ENCODE data around the gene EXO5. TPM values are rescaled to one million over a fixed set of nuclear protein-coding genes. Genes with fewer than 3 reads are reported as not detected.
A peak's percentile ranks its signal among the peaks of the same experiment; 100 is the strongest.

Gene EXO5
- total and polyA plus RNA-seq, 2 of the 13 experiments (the other 11 are each of a cell fraction or from before 2014, with no cell fraction given), result 9.9 to 20.5 TPM

DNA sequence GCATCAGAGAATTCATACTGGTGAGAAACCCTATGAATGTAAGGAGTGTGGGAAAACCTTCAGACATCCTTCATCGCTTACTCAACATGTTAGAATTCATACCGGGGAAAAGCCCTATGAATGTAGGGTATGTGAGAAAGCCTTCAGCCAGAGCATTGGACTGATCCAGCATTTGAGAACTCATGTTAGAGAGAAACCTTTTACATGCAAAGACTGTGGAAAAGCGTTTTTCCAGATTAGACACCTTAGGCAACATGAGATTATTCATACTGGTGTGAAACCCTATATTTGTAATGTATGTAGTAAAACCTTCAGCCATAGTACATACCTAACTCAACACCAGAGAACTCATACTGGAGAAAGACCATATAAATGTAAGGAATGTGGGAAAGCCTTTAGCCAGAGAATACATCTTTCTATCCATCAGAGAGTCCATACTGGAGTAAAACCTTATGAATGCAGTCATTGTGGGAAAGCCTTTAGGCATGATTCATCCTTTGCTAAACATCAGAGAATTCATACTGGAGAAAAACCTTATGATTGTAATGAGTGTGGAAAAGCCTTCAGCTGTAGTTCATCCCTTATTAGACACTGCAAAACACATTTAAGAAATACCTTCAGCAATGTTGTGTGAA is 45.5 kb upstream of the EXO5 start:
- POLR2A ChIA-PET, result no interaction called here

More for the DNA sequence above, 45.5 kb upstream of the EXO5 start:
- H3K27me3 ChIP-seq (ENCODE audit: control insufficient read depth in 1 of 2, insufficient read depth in 2 of 2, low read length in 2 of 2), result no peaks in the 10 kb centered on the region
- no peak overlapping the region for H3K9ac ChIP-seq (ENCODE audit: insufficient read depth, low read depth, low read length)
- H3K4me1 ChIP-seq (ENCODE audit: insufficient read depth, low read length), result no peaks in the 10 kb centered on the region
- no peak overlapping the region for H3K4me2 ChIP-seq (ENCODE audit: low read depth, low read length)
- H3K4me3 ChIP-seq (replicated peaks in 1 of 3; ENCODE audit: insufficient read depth in 1 of 3, low read depth in 2 of 3, low read length in 3 of 3), result no peak overlapping the region
- ATAC-seq (no peak), DNase-seq (ENCODE audit: low spot score) (no peak), FAIRE-seq (no peak)
- 92% methylated on average over 3 of the region's 3 CpGs for WGBS (ENCODE audit: low lambda C conversion rate)
- BruUV-seq (replicated peaks), result no TSS peak
- in situ Hi-C loops (cut with HindIII; ENCODE audit: extremely low pct_ligation_motif_present, low pct_unique_long_range_greater_than_20kb) (no loop called here), intact Hi-C loops (cut with micrococcal nuclease; ENCODE audit: unreplicated experiment) (no loop called here)
- H3K79me2 ChIP-seq (ENCODE audit: insufficient read depth, low read length), result no peaks in the 10 kb centered on the region
- TF ChIP-seq HCFC1 (IDR thresholded peaks at IDR 0.05; ENCODE audit: low read depth, low read length), result no peak
- TF ChIP-seq ZNF274 (CRISPR knock-in tag; IDR thresholded peaks at IDR 0.05), result peak; percentile 100
- TF ChIP-seq ZNF280D (CRISPR knock-in tag; IDR thresholded peaks at IDR 0.05), result peak; percentile 65; the same call in 1 of the 2 replicates
- 0 out of 2 replicates have a peak, but pooled peaks have one; percentile 19 for TF ChIP-seq CBX5 (CRISPR knock-in tag; IDR thresholded peaks at IDR 0.05; ENCODE audit: borderline replicate concordance)
- no peaks in the 10 kb centered on the region for H4K20me1 ChIP-seq (ENCODE audit: insufficient read depth, low read length)
- H3K36me3 ChIP-seq (replicated peaks in 1 of 2; ENCODE audit: control insufficient read depth in 1 of 2, insufficient read depth in 2 of 2, low read length in 2 of 2), result peaks cover 4 to 45% of the 10 kb centered on the region in 2 experiments; a peak in 4 of 5 replicates
- CTCF ChIA-PET (ENCODE audit: low intra/inter-chr PET ratio, low total read pairs), result no interaction called here
- no peak overlapping the region for H2AFZ ChIP-seq (ENCODE audit: low read length)
- no peak overlapping the region for H3K27ac ChIP-seq (ENCODE audit: extremely low read length, insufficient read depth, low read length)
- peaks cover 99% of the 10 kb centered on the region for H3K9me3 ChIP-seq (ENCODE audit: low read length)
